Transverse colon (tissue), 3 donors: Measurements from ENCODE around the gene PAPOLB.

Experiments used
- CTCF ChIP-seq, 5 experiments: fragments of 200-600 bp in 3 of 5; fragments of 450-650 bp in 2 of 5; sonication (generic) in 3 of 5; IDR thresholded peaks; 1 replicate in 2 of 5; 2 replicates in 3 of 5; pipeline ENCODE4 v1.5.1; 2016 to 2017; ENCODE audit warnings: antibody characterized with exemption in 5 of 5, inconsistent platforms in 3 of 5, mild to moderate bottlenecking in 2 of 5, moderate library complexity in 1 of 5
- POLR2A ChIP-seq: fragments of 450-650 bp; IDR thresholded peaks from one replicate; pipeline ENCODE4 v1.6.1; 2016; ENCODE audit warnings: antibody characterized with exemption, mild to moderate bottlenecking, moderate library complexity

DNA sequence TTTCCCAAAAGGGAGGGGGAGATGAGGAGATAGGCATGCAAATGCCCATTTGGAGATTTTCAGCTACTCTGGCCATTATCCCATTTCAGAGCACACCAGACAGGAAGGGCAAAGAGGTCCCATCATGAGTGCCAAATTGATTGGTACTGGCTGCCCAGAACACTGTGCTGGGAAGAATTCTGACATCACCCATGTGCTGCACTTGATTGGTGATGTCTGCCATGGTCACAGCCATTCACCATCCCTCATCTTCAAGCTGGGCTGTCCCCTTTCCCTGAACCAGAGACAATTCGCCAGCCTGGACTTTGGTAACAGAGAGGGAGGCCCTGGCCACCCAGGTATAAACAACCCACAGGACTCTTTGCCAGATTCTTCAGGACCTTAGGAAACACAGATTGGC is 44.9 kb upstream of the PAPOLB start:
- TF ChIP-seq CTCF (IDR thresholded peaks at IDR 0.05) (no peak), POLR2A (no peak)
